HepG2 (cell line): ENCODE data around the gene CCDC88C. TPM values are rescaled to one million over a fixed set of nuclear protein-coding genes. Genes with fewer than 3 reads are reported as not detected.

ENCODE experiments used
- ATAC-seq: fragments of 200-7000 bp; cut with Tn5 transposase; 3 replicates; pipeline ENCODE4 v1.9.1; 2020; ENCODE audit warnings: mild to moderate bottlenecking, moderate library complexity
- BruUV-seq: library from RNA; stranded (reverse); fragments of 400-500 nt; replicated peaks from 2 replicates; lab custom pipeline; 2021; lab: Mats Ljungman, UMichigan
- CTCF ChIA-PET: fragments of 300-600 bp; formaldehyde crosslinking; extraction: SDS; loops from one replicate; lab custom pipeline; 2021; ENCODE audit warnings: low total read pairs, inconsistent platforms, low intra/inter-chr PET ratio; lab: Yijun Ruan, JAX
- POLR2A ChIA-PET: fragments of 350-600 bp; sonication (Branson Sonifier 250); formaldehyde crosslinking; loops from one replicate; lab custom pipeline; 2020; ENCODE audit warnings: antibody characterized with exemption, inconsistent platforms; lab: Yijun Ruan, JAX
- DNase-seq: peaks from one replicate; pipeline ENCODE4 v3.0.0-alpha.2; 2015; ENCODE audit warnings: low spot score
- FAIRE-seq: peaks from 3 replicates; lab custom pipeline; 2011; peaks lifted over from hg19 to GRCh38; lab: Jason Lieb, UNC
- H2AFZ ChIP-seq: one replicate; pipeline ENCODE4 v1.6.1; 2011; ENCODE audit warnings: low read length, inconsistent platforms
- H3K27ac ChIP-seq: fragments of 300-600 bp; 3 replicates; pipeline ENCODE4 v1.8.0; 2011; ENCODE audit warnings: mixed run types, mild to moderate bottlenecking, mixed read lengths, low read length, inconsistent platforms; ENCODE audit not compliant: insufficient read depth; ENCODE audit errors: extremely low read length
- H3K27me3 ChIP-seq, 2 experiments: fragments of 200-600 bp in 1 of 2; 2 replicates in 1 of 2; 3 replicates in 1 of 2; pipeline versions ENCODE4 v1.6.0 to v1.8.0; 2011; ENCODE audit warnings: low read length in 2 of 2, mild to moderate bottlenecking in 2 of 2, moderate library complexity in 2 of 2, inconsistent platforms in 1 of 2; ENCODE audit not compliant: insufficient read depth in 2 of 2, control insufficient read depth in 1 of 2
- H3K36me3 ChIP-seq, 2 experiments: fragments of 200-600 bp in 1 of 2; replicated peaks in 1 of 2; 2 replicates in 1 of 2; 3 replicates in 1 of 2; pipeline versions ENCODE4 v1.5.1 to v1.8.0; 2011; ENCODE audit warnings: low read length in 2 of 2, inconsistent platforms in 1 of 2; ENCODE audit not compliant: insufficient read depth in 2 of 2, control insufficient read depth in 1 of 2
- H3K4me1 ChIP-seq: 2 replicates; pipeline ENCODE4 v1.5.1; 2012; ENCODE audit warnings: low read length, inconsistent platforms; ENCODE audit not compliant: insufficient read depth
- H3K4me2 ChIP-seq: 2 replicates; pipeline ENCODE4 v1.6.0; 2011; ENCODE audit warnings: low read depth, low read length, inconsistent platforms
- H3K4me3 ChIP-seq, 3 experiments: fragments of 200-600 bp in 1 of 3; sonication (generic), shearing (Covaris generic) in 1 of 3; replicated peaks in 1 of 3; 2 replicates each; pipeline ENCODE4 v1.5.1; 2011 to 2016; ENCODE audit warnings: low read length in 3 of 3, inconsistent platforms in 2 of 3, low read depth in 2 of 3, mild to moderate bottlenecking in 2 of 3, control low read depth in 1 of 3, mixed read lengths in 1 of 3; ENCODE audit not compliant: insufficient read depth in 1 of 3
- H3K79me2 ChIP-seq: one replicate; pipeline ENCODE4 v1.6.1; 2011; ENCODE audit warnings: low read length, inconsistent platforms; ENCODE audit not compliant: insufficient read depth
- H3K9ac ChIP-seq: 2 replicates; pipeline ENCODE4 v1.6.0; 2011; ENCODE audit warnings: mild to moderate bottlenecking, low read depth, low read length, inconsistent platforms; ENCODE audit not compliant: insufficient read depth
- H3K9me3 ChIP-seq: 2 replicates; pipeline ENCODE4 v1.5.1; 2012; ENCODE audit warnings: mild to moderate bottlenecking, low read length
- H4K20me1 ChIP-seq: 2 replicates; pipeline ENCODE4 v1.6.0; 2011; ENCODE audit warnings: inconsistent platforms, mild to moderate bottlenecking, low read length, moderate library complexity; ENCODE audit not compliant: insufficient read depth
- ATRX ChIP-seq: sonication (generic); formaldehyde crosslinking; IDR thresholded peaks from 2 replicates; pipeline ENCODE4 v1.4.0; 2020; ENCODE audit warnings: missing genetic modification reagents, borderline replicate concordance
- CAMTA2 ChIP-seq: sonication (generic); formaldehyde crosslinking; IDR thresholded peaks from 2 replicates; pipeline ENCODE4 v1.4.0; 2020; ENCODE audit warnings: mild to moderate bottlenecking, missing genetic modification reagents, borderline replicate concordance
- CHD2 ChIP-seq: IDR thresholded peaks from 2 replicates; pipeline ENCODE4 v1.6.1; 2011; ENCODE audit warnings: low read depth, low read length, improper control_type of control experiment
- HNRNPLL ChIP-seq: fragments of 200-400 bp; formaldehyde crosslinking; IDR thresholded peaks from 2 replicates; pipeline ENCODE4 v1.6.1; 2017; ENCODE audit warnings: mild to moderate bottlenecking, low read depth, low read length; ENCODE audit not compliant: poor library complexity, severe bottlenecking
- ISL2 ChIP-seq: sonication (generic); formaldehyde crosslinking; IDR thresholded peaks from 2 replicates; pipeline ENCODE4 v1.5.0; 2020; ENCODE audit warnings: missing genetic modification reagents
- MBNL3 ChIP-seq: fragments of 250-450 bp; sonication (Bioruptor Pico); conservative IDR thresholded peaks from 2 replicates; pipeline ENCODE4 v1.8.0; 2022; ENCODE audit warnings: mild to moderate bottlenecking, inconsistent platforms
- MEIS1 ChIP-seq: sonication (generic); formaldehyde crosslinking; IDR thresholded peaks from 2 replicates; pipeline ENCODE4 v1.9.0; 2021; ENCODE audit warnings: mild to moderate bottlenecking, missing genetic modification reagents, moderate library complexity, borderline replicate concordance
- NONO ChIP-seq, 2 experiments: fragments of 450-650 bp in 1 of 2; sonication (generic) in 1 of 2; formaldehyde crosslinking in 1 of 2; IDR thresholded peaks in 1 of 2; conservative IDR thresholded peaks in 1 of 2; 2 replicates each; pipeline versions ENCODE4 v1.6.1 to v1.8.0; 2017 to 2022; ENCODE audit warnings: mild to moderate bottlenecking in 1 of 2, missing genetic modification reagents in 1 of 2, moderate library complexity in 1 of 2
- RAD21 ChIP-seq: fragments of 450-650 bp; formaldehyde crosslinking; IDR thresholded peaks from 2 replicates; pipeline ENCODE4 v1.5.0; 2020; ENCODE audit warnings: mild to moderate bottlenecking
- SOX6 ChIP-seq, 2 experiments: fragments of 450-650 bp in 1 of 2; sonication (generic) in 1 of 2; formaldehyde crosslinking in 1 of 2; IDR thresholded peaks; 2 replicates each; pipeline versions ENCODE4 v1.4.0 to v1.6.1; 2017 to 2020; ENCODE audit warnings: antibody characterized with exemption in 1 of 2, mild to moderate bottlenecking in 1 of 2, missing genetic modification reagents in 1 of 2
- SP2 ChIP-seq: sonication (generic); formaldehyde crosslinking; IDR thresholded peaks from 2 replicates; pipeline ENCODE4 v1.5.1; 2020; ENCODE audit warnings: mild to moderate bottlenecking, missing genetic modification reagents
- TP53 ChIP-seq: sonication (generic); formaldehyde crosslinking; conservative IDR thresholded peaks from 2 replicates; pipeline ENCODE4 v1.4.0; 2020; ENCODE audit warnings: missing genetic modification reagents
- TSC22D2 ChIP-seq: sonication (generic); formaldehyde crosslinking; IDR thresholded peaks from 2 replicates; pipeline ENCODE4 v1.5.1; 2020; ENCODE audit warnings: missing genetic modification reagents, mild to moderate bottlenecking, borderline replicate concordance
- ZBTB38 ChIP-seq: sonication (generic); formaldehyde crosslinking; IDR thresholded peaks from 2 replicates; pipeline ENCODE4 v1.5.1; 2020; ENCODE audit warnings: mild to moderate bottlenecking, missing genetic modification reagents
- ZFX ChIP-seq: sonication (generic); formaldehyde crosslinking; IDR thresholded peaks from 2 replicates; pipeline ENCODE4 v1.4.0; 2020; ENCODE audit warnings: mild to moderate bottlenecking, low read depth, missing genetic modification reagents, moderate library complexity
- ZMAT3 ChIP-seq: sonication (generic); formaldehyde crosslinking; conservative IDR thresholded peaks from 2 replicates; pipeline ENCODE4 v1.7.0; 2021; ENCODE audit warnings: missing genetic modification reagents
- ZNF124 ChIP-seq: sonication (generic); formaldehyde crosslinking; IDR thresholded peaks from 2 replicates; pipeline ENCODE4 v1.4.0; 2020; ENCODE audit warnings: missing genetic modification reagents
- ZNF333 ChIP-seq: sonication (generic); formaldehyde crosslinking; IDR thresholded peaks from 2 replicates; pipeline ENCODE4 v1.4.0; 2020; ENCODE audit warnings: mild to moderate bottlenecking, missing genetic modification reagents, borderline replicate concordance
- WGBS: methylation state at CpG from one replicate; pipeline ENCODE4 v1.1.6; 2017; ENCODE audit warnings: low lambda C conversion rate; 5-methylcytosine and 5-hydroxymethylcytosine counted together
- in situ Hi-C: cut with HindIII; loops from 2 replicates; pipeline ENCODE4 v1.10.0; 2017; ENCODE audit warnings: low pct_unique_long_range_greater_than_20kb; ENCODE audit not compliant: extremely low pct_ligation_motif_present
- intact Hi-C: fragments of 100-400 bp; cut with micrococcal nuclease; formaldehyde crosslinking; loops from one replicate; pipeline ENCODE4 v1.10.0; 2022; ENCODE audit not compliant: unreplicated experiment
- polyA plus RNA-seq, 8 experiments: library from polyadenylated mRNA; depleted of rRNA in 3 of 8; stranded (reverse) in 7 of 8; unstranded in 1 of 8; fragments of >200 nt; fragmentation: Illumina TruSeq in 4 of 8; extraction: Trizol in 4 of 8; gene quantifications; 2 replicates each; pipeline versions ENCODE4 v1.2.1 to v1.2.3, GENCODE V29; 2011 to 2016; ENCODE audit warnings: low read depth in 4 of 8, missing spikeins in 1 of 8, mixed read lengths in 1 of 8; ENCODE audit not compliant: insufficient read depth in 1 of 8
- total RNA-seq, 5 experiments: library from RNA; depleted of rRNA; stranded (reverse); fragments of >200 nt; fragmentation: Illumina TruSeq; extraction: Trizol; gene quantifications; 2 replicates each; pipeline ENCODE4 v1.2.3, GENCODE V29; 2016; ENCODE audit warnings: low read depth in 1 of 5
- TF ChIP-seq, protein P1 (sequence below): IDR thresholded peaks from 2 replicates; pipeline ENCODE4 v1.6.1; 2016; ENCODE audit warnings: low read depth, borderline replicate concordance

The CCDC88C gene
- total and polyA plus RNA-seq, 2 of the 13 experiments (the other 11 are each of a cell fraction or from before 2014, with no cell fraction given) = 3.6 to 11.7 TPM

DNA sequence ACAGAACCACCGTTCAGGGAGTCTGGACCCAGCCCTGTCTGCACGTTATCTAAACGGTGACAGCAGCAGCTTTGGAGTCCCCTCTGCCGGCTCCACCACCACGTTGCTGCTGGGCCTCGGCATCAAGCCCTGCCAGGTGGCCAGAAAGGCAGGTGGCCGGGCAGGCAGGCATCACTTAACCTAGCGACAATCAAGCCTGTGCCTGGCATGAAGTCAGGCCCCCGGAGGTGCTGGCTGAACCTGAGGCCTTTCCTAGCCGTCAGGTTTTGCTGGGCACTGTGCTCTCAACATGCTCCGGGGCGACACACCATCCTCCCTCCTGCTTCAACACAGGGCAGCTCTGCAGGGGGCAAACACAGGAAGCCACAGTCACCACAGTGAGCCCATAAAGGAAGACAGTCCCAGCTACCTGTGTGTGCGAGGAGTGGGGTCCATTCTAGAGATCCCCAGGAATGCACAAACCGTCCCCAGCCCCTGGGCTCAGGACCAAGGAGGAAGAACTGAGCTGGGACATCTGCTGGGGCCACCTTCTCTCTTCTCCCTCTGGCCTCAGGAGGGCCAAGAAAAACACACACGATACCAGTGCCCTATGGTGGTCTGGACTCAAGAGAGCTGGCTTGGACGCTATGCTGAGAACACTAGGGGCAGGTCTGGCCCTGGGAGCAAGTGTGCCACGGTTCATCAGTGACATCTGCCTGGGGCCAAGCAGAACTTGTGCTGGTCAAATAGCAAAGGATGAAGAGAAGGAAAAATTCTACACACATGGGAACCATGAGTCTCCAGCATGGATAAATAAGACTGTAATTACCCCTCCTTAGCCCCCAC is 44.7 kb downstream of the CCDC88C start:
- H4K20me1 ChIP-seq = no peaks in the 10 kb centered on the region
- no peak overlapping the region for H3K4me3 ChIP-seq
- H3K36me3 ChIP-seq = no peaks in the 10 kb centered on the region
- no peak for ATAC-seq
- FAIRE-seq = no peak
- no peaks in the 10 kb centered on the region for H3K79me2 ChIP-seq
- peaks cover 16% of the 10 kb centered on the region for H3K4me1 ChIP-seq
- H3K27me3 ChIP-seq = no peaks in the 10 kb centered on the region
- no peak overlapping the region for H2AFZ ChIP-seq
- no peak overlapping the region for H3K9ac ChIP-seq
- H3K9me3 ChIP-seq = no peaks in the 10 kb centered on the region
- TF ChIP-seq ATRX (CRISPR knock-in tag) = no peak
- no peak for TF ChIP-seq MEIS1 (CRISPR knock-in tag)
- no peak for TF ChIP-seq ZFX (CRISPR knock-in tag)
- no peak for TF ChIP-seq ZBTB38
- no peak for TF ChIP-seq RAD21
- TF ChIP-seq ZNF333 (CRISPR knock-in tag) = no peak
- no peak for TF ChIP-seq ISL2 (CRISPR knock-in tag)
- TF ChIP-seq ZNF124 = no peak
- in situ Hi-C loops (no loop called here), intact Hi-C loops (no loop called here)
- WGBS = 84% methylated on average over 9 of the region's 17 CpGs
- no peak for DNase-seq
- CTCF ChIA-PET = no interaction called here
- no TSS peak for BruUV-seq
- POLR2A ChIA-PET = no interaction called here
- no peak overlapping the region for H3K27ac ChIP-seq
- H3K4me2 ChIP-seq = no peak overlapping the region

DNA sequence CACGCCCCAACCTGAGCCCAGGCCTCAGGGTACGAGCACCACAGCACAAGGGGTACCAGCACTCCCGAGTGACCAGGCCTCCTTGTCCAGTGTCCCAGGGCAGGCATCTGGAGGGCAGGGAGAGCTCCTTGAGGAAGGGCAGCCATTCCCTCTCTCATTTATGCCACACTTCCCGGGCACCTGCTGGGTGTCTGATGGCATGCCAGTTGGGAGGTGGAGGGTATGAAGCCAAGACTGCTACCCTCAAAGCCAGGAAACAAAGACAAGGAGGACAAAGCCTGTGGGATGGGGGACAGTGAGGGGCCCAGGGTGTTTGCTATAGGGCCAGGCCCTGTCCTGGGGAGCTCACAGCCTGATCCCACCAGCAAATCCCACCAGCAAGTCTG is 45.6 kb downstream of the CCDC88C start:
- Histone ChIP-seq H2AFZ (no peak overlapping the region), H3K4me2 (no peak overlapping the region), H3K9me3 (no peaks in the 10 kb centered on the region), H3K27me3 (no peaks in the 10 kb centered on the region), H3K4me3 (no peak overlapping the region), H3K36me3 (no peaks in the 10 kb centered on the region), H3K79me2 (no peaks in the 10 kb centered on the region), H3K4me1 (peaks cover 16% of the 10 kb centered on the region), H4K20me1 (no peaks in the 10 kb centered on the region), H3K9ac (no peak overlapping the region), H3K27ac (no peak overlapping the region)
- 100% methylated on average over 1 of the region's 4 CpGs for WGBS
- in situ Hi-C loops = no loop called here
- ChIA-PET POLR2A (no interaction called here), CTCF (no interaction called here)
- DNase-seq (no peak), ATAC-seq (no peak), FAIRE-seq (no peak)
- BruUV-seq = no TSS peak
- TF ChIP-seq NONO (IDR thresholded peaks at IDR 0.05) (no peak), NONO (CRISPR knock-in tag; conservative IDR thresholded peaks at IDR 0.05) (no peak), ZMAT3 (CRISPR knock-in tag) (no peak), MBNL3 (no peak), TSC22D2 (CRISPR knock-in tag) (no peak), CAMTA2 (CRISPR knock-in tag) (no peak), SP2 (CRISPR knock-in tag) (no peak), HNRNPLL (no peak), CHD2 (no peak), TP53 (no peak), SOX6 (IDR thresholded peaks at IDR 0.05) (no peak), SOX6 (CRISPR knock-in tag; IDR thresholded peaks at IDR 0.05) (no peak)
- TF ChIP-seq, protein P1, sequence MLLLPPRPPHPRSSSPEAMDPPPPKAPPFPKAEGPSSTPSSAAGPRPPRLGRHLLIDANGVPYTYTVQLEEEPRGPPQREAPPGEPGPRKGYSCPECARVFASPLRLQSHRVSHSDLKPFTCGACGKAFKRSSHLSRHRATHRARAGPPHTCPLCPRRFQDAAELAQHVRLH (CRISPR knock-in tag) = no peak
- intact Hi-C loops = no loop called here
